Naive B cell (primary cell): ENCODE measurements around the gene CLSTN2. TPM values are rescaled to one million over a fixed set of nuclear protein-coding genes. Genes with fewer than 3 reads are reported as not detected.

ENCODE experiments used
- ATAC-seq, 2 donors: fragments of 150-1000 bp; cut with Tn5 transposase; 2 replicates each; pipeline ENCODE4 v1.10.0; 2021; ENCODE audit warnings: low read depth in 2 of 2, mild to moderate bottlenecking in 2 of 2, moderate library complexity in 2 of 2
- DNase-seq: peaks from one replicate; pipeline ENCODE4 v3.0.0; 2022
- H3K27ac Mint-ChIP-seq, 6 donors: one replicate each; pipeline ENCODE4 v1.8.0; 2020 to 2022; ENCODE audit warnings: mild to moderate bottlenecking in 6 of 6, mixed read lengths in 6 of 6, moderate library complexity in 5 of 6, inconsistent platforms in 2 of 6
- H3K27me3 Mint-ChIP-seq, 3 donors: one replicate each; pipeline ENCODE4 v1.8.0; 2021 to 2022; ENCODE audit warnings: mixed read lengths in 3 of 3, mild to moderate bottlenecking in 1 of 3
- H3K36me3 Mint-ChIP-seq, 2 donors: one replicate each; pipeline ENCODE4 v1.8.0; 2020 to 2022; ENCODE audit warnings: mixed read lengths in 2 of 2, inconsistent platforms in 1 of 2, mild to moderate bottlenecking in 1 of 2
- H3K4me1 Mint-ChIP-seq, 3 donors: one replicate each; pipeline ENCODE4 v1.8.0; 2020 to 2022; ENCODE audit warnings: mixed read lengths in 3 of 3, inconsistent platforms in 1 of 3, mild to moderate bottlenecking in 1 of 3, moderate library complexity in 1 of 3
- H3K4me3 Mint-ChIP-seq, 8 donors: one replicate each; pipeline ENCODE4 v1.8.0; 2020 to 2022; ENCODE audit warnings: mild to moderate bottlenecking in 8 of 8, mixed read lengths in 8 of 8, moderate library complexity in 8 of 8, inconsistent platforms in 2 of 8
- H3K9me3 Mint-ChIP-seq, 7 donors: one replicate each; pipeline ENCODE4 v1.8.0; 2020 to 2022; ENCODE audit warnings: mixed read lengths in 7 of 7, mild to moderate bottlenecking in 5 of 7, inconsistent platforms in 2 of 7, moderate library complexity in 1 of 7
- polyA plus RNA-seq, 6 donors: library from polyadenylated mRNA; unstranded; fragments of 300-500 nt; fragmentation: Illumina TruSeq; gene quantifications; one replicate each; pipeline ENCODE4 v1.2.3, GENCODE V29; 2021; ENCODE audit warnings: low read depth in 6 of 6

Gene CLSTN2
- polyA plus RNA-seq, 6 donors from 2014 or later, result not detected

GRCh38 chr3:140019946-140020345 lies 85.0 kb downstream of the CLSTN2 start:
- no peak overlapping the region for H3K4me3 Mint-ChIP-seq
- no peaks in the 10 kb centered on the region for H3K27me3 Mint-ChIP-seq
- H3K9me3 Mint-ChIP-seq, result no peaks in the 10 kb centered on the region
- no peak overlapping the region for H3K27ac Mint-ChIP-seq
- H3K36me3 Mint-ChIP-seq, result no peaks in the 10 kb centered on the region
- H3K4me1 Mint-ChIP-seq, result no peaks in the 10 kb centered on the region
- no peak for ATAC-seq
- DNase-seq, result no peak

- Mint-ChIP-seq H3K4me1 (no peaks in the 10 kb centered on the region), H3K27me3 (no peaks in the 10 kb centered on the region), H3K4me3 (no peak overlapping the region), H3K36me3 (no peaks in the 10 kb centered on the region), H3K9me3 (no peaks in the 10 kb centered on the region), H3K27ac (no peak overlapping the region)
- DNase-seq (no peak), ATAC-seq (no peak)
Observed at GRCh38 chr3:140020541-140020940, 85.6 kb downstream of the CLSTN2 start.

- Mint-ChIP-seq H3K27me3 (no peaks in the 10 kb centered on the region), H3K27ac (no peak overlapping the region), H3K4me1 (no peaks in the 10 kb centered on the region), H3K36me3 (no peaks in the 10 kb centered on the region), H3K4me3 (no peak overlapping the region), H3K9me3 (no peaks in the 10 kb centered on the region)
- ATAC-seq (no peak), DNase-seq (no peak)
Observed at GRCh38 chr3:140021269-140021668, 86.3 kb downstream of the CLSTN2 start.

GRCh38 chr3:140022066-140022770 lies 87.2 kb downstream of the CLSTN2 start:
- ATAC-seq (no peak), DNase-seq (no peak)
- H3K4me3 Mint-ChIP-seq, result no peak overlapping the region
- H3K27me3 Mint-ChIP-seq, result no peaks in the 10 kb centered on the region
- no peaks in the 10 kb centered on the region for H3K9me3 Mint-ChIP-seq
- peak overlapping the region in 1 of 6 donors; percentile 79 for H3K27ac Mint-ChIP-seq
- no peaks in the 10 kb centered on the region for H3K36me3 Mint-ChIP-seq
- no peaks in the 10 kb centered on the region for H3K4me1 Mint-ChIP-seq

GRCh38 chr3:140023616-140024530 lies 88.9 kb downstream of the CLSTN2 start:
- Mint-ChIP-seq H3K4me1 (no peaks in the 10 kb centered on the region), H3K4me3 (no peak overlapping the region), H3K9me3 (no peaks in the 10 kb centered on the region), H3K36me3 (no peaks in the 10 kb centered on the region), H3K27ac (no peak overlapping the region), H3K27me3 (no peaks in the 10 kb centered on the region)
- DNase-seq, result no peak
- no peak for ATAC-seq

GRCh38 chr3:140031170-140031569 lies 96.2 kb downstream of the CLSTN2 start:
- DNase-seq, result no peak
- Mint-ChIP-seq H3K27me3 (peaks cover 0 to 4% (median 0%) of the 10 kb centered on the region in 3 donors), H3K4me3 (no peak overlapping the region), H3K4me1 (no peaks in the 10 kb centered on the region), H3K9me3 (peaks cover 0 to 4% (median 0%) of the 10 kb centered on the region in 7 donors), H3K36me3 (no peaks in the 10 kb centered on the region), H3K27ac (no peak overlapping the region)
- no peak for ATAC-seq

GRCh38 chr3:140034058-140034457 lies 99.1 kb downstream of the CLSTN2 start:
- ATAC-seq, result no peak
- no peaks in the 10 kb centered on the region for H3K36me3 Mint-ChIP-seq
- no peaks in the 10 kb centered on the region for H3K4me1 Mint-ChIP-seq
- H3K9me3 Mint-ChIP-seq, result peaks cover 0 to 4% (median 0%) of the 10 kb centered on the region in 7 donors
- peaks cover 0 to 4% (median 0%) of the 10 kb centered on the region in 3 donors for H3K27me3 Mint-ChIP-seq
- no peak overlapping the region for H3K4me3 Mint-ChIP-seq
- H3K27ac Mint-ChIP-seq, result no peak overlapping the region
- no peak for DNase-seq

GRCh38 chr3:140035871-140036270 lies 100.9 kb downstream of the CLSTN2 start:
- no peaks in the 10 kb centered on the region for H3K36me3 Mint-ChIP-seq
- H3K27ac Mint-ChIP-seq, result peak overlapping the region in 1 of 6 donors; percentile 49
- H3K4me3 Mint-ChIP-seq, result no peak overlapping the region
- no peaks in the 10 kb centered on the region for H3K4me1 Mint-ChIP-seq
- H3K27me3 Mint-ChIP-seq, result peaks cover 0 to 4% (median 0%) of the 10 kb centered on the region in 3 donors
- DNase-seq (no peak), ATAC-seq (no peak)
- H3K9me3 Mint-ChIP-seq, result peaks cover 0 to 7% (median 0%) of the 10 kb centered on the region in 7 donors

GRCh38 chr3:140050396-140050795 lies 115.4 kb downstream of the CLSTN2 start:
- DNase-seq (no peak), ATAC-seq (no peak)
- Mint-ChIP-seq H3K27me3 (peaks cover 2 to 32% (median 6%) of the 10 kb centered on the region in 3 donors), H3K9me3 (peaks cover 0 to 8% (median 1%) of the 10 kb centered on the region in 7 donors), H3K27ac (no peak overlapping the region), H3K4me1 (no peaks in the 10 kb centered on the region), H3K36me3 (no peaks in the 10 kb centered on the region), H3K4me3 (no peak overlapping the region)

GRCh38 chr3:140051019-140051957 lies 116.3 kb downstream of the CLSTN2 start:
- DNase-seq, result no peak
- H3K36me3 Mint-ChIP-seq, result no peaks in the 10 kb centered on the region

GRCh38 chr3:140052771-140053702 lies 118.1 kb downstream of the CLSTN2 start:
- ATAC-seq (no peak), DNase-seq (no peak)
- Mint-ChIP-seq H3K4me3 (no peak overlapping the region), H3K36me3 (no peaks in the 10 kb centered on the region), H3K27me3 (peaks cover under 1 to 32% (median 6%) of the 10 kb centered on the region in 3 donors), H3K9me3 (peaks cover 0 to 8% (median 5%) of the 10 kb centered on the region in 7 donors), H3K27ac (no peak overlapping the region), H3K4me1 (no peaks in the 10 kb centered on the region)

More at GRCh38 chr3:140051019-140051957, 116.3 kb downstream of the CLSTN2 start:
- Mint-ChIP-seq H3K4me1 (no peaks in the 10 kb centered on the region), H3K9me3 (peaks cover 0 to 8% (median 5%) of the 10 kb centered on the region in 7 donors), H3K27me3 (peaks cover 0 to 32% (median 6%) of the 10 kb centered on the region in 3 donors), H3K27ac (no peak overlapping the region), H3K4me3 (no peak overlapping the region)
- ATAC-seq, result no peak

- peaks cover 6 to 26% (median 6%) of the 10 kb centered on the region in 3 donors for H3K27me3 Mint-ChIP-seq
- no peak overlapping the region for H3K27ac Mint-ChIP-seq
- ATAC-seq, result no peak
- DNase-seq, result no peak
- peaks cover 0 to 6% (median 3%) of the 10 kb centered on the region in 7 donors for H3K9me3 Mint-ChIP-seq
- peak overlapping the region in 1 of 8 donors; percentile 37 for H3K4me3 Mint-ChIP-seq
- H3K4me1 Mint-ChIP-seq, result no peaks in the 10 kb centered on the region
- H3K36me3 Mint-ChIP-seq, result no peaks in the 10 kb centered on the region
Observed at GRCh38 chr3:140053794-140054193, 118.8 kb downstream of the CLSTN2 start.
